HL-60 (cell line): ENCODE measurements around the gene TARM1.

ENCODE experiments used
- CTCF ChIP-seq: IDR thresholded peaks from one replicate; pipeline ENCODE4 v1.5.1; 2011; ENCODE audit warnings: low read length, control low read depth, inconsistent platforms; ENCODE audit not compliant: insufficient read depth
- POLR2AphosphoS5 ChIP-seq: IDR thresholded peaks from 2 replicates; pipeline ENCODE4 v1.6.1; 2012; ENCODE audit warnings: low read depth

DNA sequence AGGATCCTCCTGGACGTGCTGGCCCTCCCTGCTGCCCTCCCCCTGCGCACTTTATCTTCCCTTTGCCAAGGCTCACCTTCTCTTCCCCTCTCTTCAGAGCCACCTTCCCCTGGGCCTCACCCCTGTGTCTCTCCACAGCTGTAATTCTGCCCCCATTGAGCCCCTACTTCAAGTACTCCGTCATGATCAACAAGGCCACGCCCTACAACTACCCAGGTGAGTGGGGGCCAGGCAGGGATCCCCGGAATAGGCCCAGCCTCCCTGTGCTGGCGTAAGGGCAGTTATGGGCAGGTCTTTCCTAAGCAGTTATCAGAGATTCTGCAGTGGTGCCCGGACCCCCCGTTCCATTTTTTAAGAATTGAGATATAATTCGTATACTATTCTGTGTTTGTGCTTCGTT, 24.6 kb upstream of the TARM1 start:
- TF ChIP-seq POLR2AphosphoS5 (no peak), CTCF (no peak)
